Hepatocyte (in vitro differentiated cells): ENCODE measurements around the gene MTR.

Experiments
- CTCF ChIP-seq: fragments of 200-600 bp; sonication (generic); IDR thresholded peaks from 2 replicates; pipeline ENCODE4 v1.5.1; 2016; ENCODE audit warnings: antibody characterized with exemption, mild to moderate bottlenecking; ENCODE audit not compliant: poor library complexity
- EZH2 ChIP-seq: fragments of 200-600 bp; sonication (generic); IDR thresholded peaks from 2 replicates; pipeline ENCODE4 v1.6.1; 2016; ENCODE audit warnings: antibody characterized with exemption, mild to moderate bottlenecking, borderline replicate concordance

- TF ChIP-seq CTCF, result no peak
- TF ChIP-seq EZH2, result no peak
Observed at GRCh38 chr1:236864211-236864610, 69.1 kb downstream of the MTR start.
